Epithelial cell of esophagus (primary cell): Measurements from ENCODE around the gene PNLDC1.

Experiments used
- DNase-seq: peaks from one replicate; pipeline ENCODE4 v3.0.0; 2010; ENCODE audit warnings: low read depth
- H3K4me3 ChIP-seq: 2 replicates; pipeline ENCODE4 v1.5.1; 2011; ENCODE audit warnings: mild to moderate bottlenecking, low read length, control low read depth
- TF ChIP-seq, protein P1 (sequence below): IDR thresholded peaks from 2 replicates; pipeline ENCODE4 v1.5.1; 2011; ENCODE audit warnings: low read depth, mild to moderate bottlenecking, low read length, control low read depth, inconsistent platforms; ENCODE audit not compliant: insufficient read depth; ENCODE audit errors: missing control alignments

PNLDC1 gene

DNA sequence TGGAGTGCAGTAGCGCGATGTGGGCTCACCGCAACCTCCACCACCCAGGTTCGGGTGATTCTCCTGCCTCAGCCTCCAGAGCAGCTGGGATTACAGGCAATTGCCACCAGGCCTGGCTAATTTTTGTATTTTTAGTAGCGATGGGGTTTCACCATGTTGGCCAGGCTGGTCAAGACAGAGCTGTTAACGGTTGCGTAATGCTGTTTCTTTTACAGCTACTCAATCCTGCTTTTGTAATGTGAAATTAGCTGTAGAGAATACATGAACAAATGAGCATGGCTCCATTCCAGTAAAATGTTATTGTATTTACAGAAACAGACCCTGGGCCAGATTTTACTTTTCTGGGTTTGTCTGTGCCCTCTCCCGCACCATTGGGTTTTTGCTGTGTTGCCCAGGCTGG, 1.9 kb downstream of the PNLDC1 start:
- TF ChIP-seq, protein P1, sequence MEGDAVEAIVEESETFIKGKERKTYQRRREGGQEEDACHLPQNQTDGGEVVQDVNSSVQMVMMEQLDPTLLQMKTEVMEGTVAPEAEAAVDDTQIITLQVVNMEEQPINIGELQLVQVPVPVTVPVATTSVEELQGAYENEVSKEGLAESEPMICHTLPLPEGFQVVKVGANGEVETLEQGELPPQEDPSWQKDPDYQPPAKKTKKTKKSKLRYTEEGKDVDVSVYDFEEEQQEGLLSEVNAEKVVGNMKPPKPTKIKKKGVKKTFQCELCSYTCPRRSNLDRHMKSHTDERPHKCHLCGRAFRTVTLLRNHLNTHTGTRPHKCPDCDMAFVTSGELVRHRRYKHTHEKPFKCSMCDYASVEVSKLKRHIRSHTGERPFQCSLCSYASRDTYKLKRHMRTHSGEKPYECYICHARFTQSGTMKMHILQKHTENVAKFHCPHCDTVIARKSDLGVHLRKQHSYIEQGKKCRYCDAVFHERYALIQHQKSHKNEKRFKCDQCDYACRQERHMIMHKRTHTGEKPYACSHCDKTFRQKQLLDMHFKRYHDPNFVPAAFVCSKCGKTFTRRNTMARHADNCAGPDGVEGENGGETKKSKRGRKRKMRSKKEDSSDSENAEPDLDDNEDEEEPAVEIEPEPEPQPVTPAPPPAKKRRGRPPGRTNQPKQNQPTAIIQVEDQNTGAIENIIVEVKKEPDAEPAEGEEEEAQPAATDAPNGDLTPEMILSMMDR, result no peak
- DNase-seq, result peak; percentile 36

DNA sequence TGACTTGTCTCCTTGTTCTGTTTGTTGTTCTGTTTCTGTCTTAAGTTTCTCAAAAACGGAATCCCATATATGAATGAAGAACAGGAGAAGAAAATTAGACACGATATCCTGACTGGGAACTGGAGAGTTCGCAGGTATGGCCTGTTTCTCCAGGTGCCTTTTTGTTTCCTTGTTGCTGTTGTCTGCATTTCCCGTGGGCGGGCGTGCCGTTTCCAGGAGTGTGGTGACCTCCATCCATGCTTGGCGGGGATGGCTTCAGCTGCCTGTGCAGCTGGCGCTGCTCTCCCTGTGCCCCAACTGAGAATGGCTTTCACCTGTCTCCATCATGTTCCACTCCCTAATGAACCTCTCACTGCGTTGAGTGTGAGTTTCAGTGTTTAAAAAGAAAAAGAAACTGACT, 4.4 kb downstream of the PNLDC1 start:
- TF ChIP-seq, protein P1, result no peak
- DNase-seq, result no peak
- no peak overlapping the region for H3K4me3 ChIP-seq

More for the DNA sequence above, 1.9 kb downstream of the PNLDC1 start:
- H3K4me3 ChIP-seq, result no peak overlapping the region

DNA sequence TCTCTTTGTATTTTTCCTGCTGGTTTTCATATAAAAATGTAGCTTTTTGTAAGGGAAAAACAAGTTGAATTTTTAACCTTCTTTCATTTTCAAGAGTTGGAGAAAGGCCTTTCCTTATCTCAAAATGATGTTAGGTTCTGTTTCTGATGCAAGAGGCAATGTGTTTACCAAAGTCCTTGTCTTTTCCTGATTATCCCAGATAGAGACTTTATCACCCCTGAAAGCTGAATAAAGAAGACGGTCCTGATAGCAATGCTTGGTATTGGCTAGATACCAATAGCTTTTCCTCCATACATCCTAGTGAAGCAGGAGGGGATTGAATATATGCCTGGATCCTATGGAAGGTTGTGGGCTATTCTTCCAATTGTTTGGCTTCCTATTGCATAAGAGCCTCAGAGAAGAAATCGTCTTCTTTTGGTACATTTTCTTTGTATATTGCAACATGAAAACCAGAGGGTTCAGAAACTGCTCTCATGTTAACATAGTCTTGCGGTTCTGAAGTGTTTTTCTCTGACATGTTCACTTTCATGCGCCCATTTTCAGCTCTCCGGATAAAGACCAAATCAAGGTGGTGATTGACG, 5.5 kb downstream of the PNLDC1 start:
- no peak overlapping the region for H3K4me3 ChIP-seq
- no peak for DNase-seq
- TF ChIP-seq, protein P1, result no peak

DNA sequence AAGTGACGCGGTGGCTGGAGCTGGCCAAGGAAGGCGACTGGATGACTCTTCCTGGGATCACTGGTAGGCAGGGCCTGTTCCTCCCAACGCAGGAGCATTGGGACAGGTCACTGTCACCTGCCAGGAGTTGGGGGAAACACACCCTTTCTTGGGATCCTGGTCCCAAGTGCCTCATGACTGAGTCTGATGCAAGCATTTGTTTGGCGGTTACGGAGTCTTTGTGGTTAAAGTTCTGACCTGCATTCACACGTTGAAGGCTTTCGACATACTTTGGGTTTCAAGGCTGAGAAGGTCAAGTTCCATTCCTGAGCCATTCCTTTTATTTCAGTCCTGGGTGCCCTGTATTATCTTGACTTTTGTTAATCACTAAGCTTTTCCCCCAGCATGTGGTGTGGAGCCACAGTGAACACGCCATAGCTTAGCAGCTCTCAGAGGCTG, 6.0 kb downstream of the PNLDC1 start:
- no peak overlapping the region for H3K4me3 ChIP-seq
- TF ChIP-seq, protein P1, result no peak
- DNase-seq, result peak; percentile 64

DNA sequence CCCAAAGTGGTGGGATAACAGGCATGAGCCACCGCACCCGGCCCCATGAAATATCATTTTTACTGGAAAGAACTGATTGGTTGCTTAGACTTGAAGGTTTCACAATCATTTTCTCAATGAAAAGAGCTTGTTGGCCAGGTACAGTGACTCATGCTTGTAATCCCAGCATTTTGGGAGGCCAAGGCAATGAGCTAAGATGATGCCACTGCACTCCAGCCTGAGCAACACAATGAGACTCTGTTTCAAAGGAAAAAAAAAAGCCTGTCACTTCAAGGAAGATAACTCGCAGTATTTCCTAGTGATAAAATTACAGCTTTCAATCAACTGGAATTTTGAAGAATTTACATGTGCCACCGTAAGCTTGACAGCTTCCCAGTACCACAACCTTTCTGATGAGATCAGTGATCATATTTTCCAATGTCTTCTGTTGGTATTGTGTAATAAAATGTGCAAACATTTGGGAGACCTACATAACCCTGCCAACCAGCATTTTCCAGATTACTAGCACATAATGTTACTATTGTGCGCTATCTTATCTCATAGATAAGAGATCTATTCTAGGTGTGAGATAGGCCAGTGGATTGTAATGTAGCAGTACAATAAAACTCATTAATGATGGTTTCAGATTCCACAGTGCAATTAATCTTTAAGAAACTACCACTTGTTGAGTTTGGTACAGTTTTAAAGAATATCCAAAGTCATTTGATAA, 7.2 kb downstream of the PNLDC1 start:
- peak; percentile 89 for DNase-seq
- TF ChIP-seq, protein P1, result no peak
- H3K4me3 ChIP-seq, result no peak overlapping the region

DNA sequence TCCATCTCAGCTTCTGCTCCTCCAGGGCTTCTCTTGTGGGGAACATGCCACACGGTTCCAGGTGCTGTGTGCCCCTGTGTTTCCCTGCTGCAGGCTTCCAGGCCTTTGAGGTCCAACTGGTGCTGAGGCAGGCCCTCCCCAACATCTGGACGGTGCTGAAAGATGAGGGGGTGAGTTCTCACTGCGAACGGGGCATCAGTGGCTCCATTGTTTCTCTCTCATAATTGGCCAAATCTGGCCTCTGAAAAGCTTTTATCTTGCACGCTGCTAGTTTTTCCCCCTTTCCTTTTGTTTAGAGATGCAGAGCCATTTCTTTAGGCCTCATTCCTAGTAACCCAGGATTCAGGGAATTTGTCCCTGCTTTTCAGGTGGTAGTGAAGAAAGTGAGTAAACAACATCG, 8.6 kb downstream of the PNLDC1 start:
- DNase-seq, result no peak
- TF ChIP-seq, protein P1, result no peak
- H3K4me3 ChIP-seq, result no peak overlapping the region

DNA sequence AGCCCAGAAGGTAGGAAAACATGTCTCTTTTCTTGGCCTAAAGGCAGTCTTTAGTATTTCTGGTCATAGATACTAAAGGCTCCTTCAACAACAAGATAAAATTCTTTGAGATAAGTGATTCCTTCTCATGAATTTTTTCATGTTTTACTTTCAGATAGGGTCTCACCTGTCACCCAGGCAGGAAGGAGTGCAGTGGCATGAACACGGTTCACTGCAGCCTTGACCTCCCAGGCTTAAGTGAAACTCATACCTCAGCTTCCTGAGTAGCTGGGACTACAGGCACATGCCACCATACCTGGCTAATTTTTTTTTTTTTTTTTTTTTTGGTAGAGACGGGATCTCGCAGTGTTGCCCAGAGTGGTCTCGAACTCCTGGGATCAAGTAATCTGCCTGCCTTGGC, 9.1 kb downstream of the PNLDC1 start:
- no peak overlapping the region for H3K4me3 ChIP-seq
- DNase-seq, result no peak
- TF ChIP-seq, protein P1, result no peak
